GM19238 (cell line): ENCODE measurements around the gene BHMT.
"Not testable (repeated sequence)": the region's sequence is repeated elsewhere in the genome, so short reads cannot be mapped to it uniquely, and the experiment has no call there.

Experiments used
- DNase-seq: peaks from one replicate; pipeline ENCODE4 v3.0.0; 2011; ENCODE audit warnings: low spot score; ENCODE audit not compliant: insufficient read length

The BHMT gene

GRCh38 chr5:79171635-79172245 is 60.1 kb downstream of the BHMT start:
- no peak for DNase-seq

GRCh38 chr5:79172269-79172668 is 60.7 kb downstream of the BHMT start:
- DNase-seq = no peak

- no peak for DNase-seq
Measured at GRCh38 chr5:79173626-79174025, 62.0 kb downstream of the BHMT start.

- DNase-seq = not testable (repeated sequence)
Measured at GRCh38 chr5:79180449-79180848, 68.8 kb downstream of the BHMT start.

- no peak for DNase-seq
Measured at GRCh38 chr5:79181419-79182022, 69.9 kb downstream of the BHMT start.
